Measurements from ENCODE around the gene TCN2. TPM values are rescaled to one million over a fixed set of nuclear protein-coding genes. Genes with fewer than 3 reads are reported as not detected.

TCN2 gene
- total RNA-seq, 4 donors from 2014 or later: 38.2 to 56.1 (median 43.8) TPM

DNA sequence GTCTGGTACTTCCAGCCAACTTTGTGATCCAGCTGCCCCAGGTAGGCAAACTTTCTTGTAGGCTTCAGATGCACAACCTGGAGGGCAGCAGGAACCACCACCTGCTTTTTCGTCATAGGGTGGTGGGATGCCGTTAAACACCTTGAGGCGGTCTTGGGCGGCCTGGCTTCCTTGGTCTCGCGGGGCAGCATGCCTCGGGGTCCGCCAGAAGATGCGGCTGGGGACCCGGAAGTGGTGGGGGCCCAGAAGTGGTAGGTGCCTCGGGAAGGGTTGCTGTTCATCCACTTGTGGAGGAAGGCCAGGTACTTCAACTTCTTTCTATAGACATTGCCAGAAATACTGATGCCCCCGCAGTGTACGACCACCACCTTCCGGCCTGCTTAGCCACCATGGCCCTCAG, 47.4 kb downstream of the TCN2 start:
- Histone ChIP-seq H3K9me3 (no peaks in the 10 kb centered on the region), H3K27me3 (no peaks in the 10 kb centered on the region), H3K4me3 (no peak overlapping the region), H3K27ac (no peak overlapping the region), H3K4me1 (peaks cover 0 to 15% (median 3%) of the 10 kb centered on the region in 4 donors), H3K36me3 (peaks cover 0 to 30% (median 0%) of the 10 kb centered on the region in 3 donors)
- WGBS, 2 donors: 95 to 96% methylated on average over 14 of the region's 14 CpGs
- DNase-seq (ENCODE audit: low spot score in 2 of 2): no peak
- no peak for TF ChIP-seq EP300 (IDR thresholded peaks at IDR 0.05)
- TF ChIP-seq CTCF (IDR thresholded peaks at IDR 0.05): no peak
- no peak for TF ChIP-seq POLR2A (IDR thresholded peaks at IDR 0.05)

GRCh38 chr22:30655532-30655931, 48.6 kb downstream of the TCN2 start:
- Histone ChIP-seq H3K4me3 (no peak overlapping the region), H3K36me3 (peaks cover 0 to 40% (median 0%) of the 10 kb centered on the region in 3 donors), H3K4me1 (peaks cover 0 to 6% (median 2%) of the 10 kb centered on the region in 4 donors), H3K27me3 (no peaks in the 10 kb centered on the region), H3K27ac (no peak overlapping the region), H3K9me3 (no peaks in the 10 kb centered on the region)
- WGBS, 2 donors: 57 to 62% methylated on average over 3 of the region's 3 CpGs
- TF ChIP-seq EP300 (IDR thresholded peaks at IDR 0.05) (no peak), POLR2A (IDR thresholded peaks at IDR 0.05) (no peak), CTCF (IDR thresholded peaks at IDR 0.05) (no peak)
- no peak for DNase-seq (ENCODE audit: low spot score in 2 of 2)

DNA sequence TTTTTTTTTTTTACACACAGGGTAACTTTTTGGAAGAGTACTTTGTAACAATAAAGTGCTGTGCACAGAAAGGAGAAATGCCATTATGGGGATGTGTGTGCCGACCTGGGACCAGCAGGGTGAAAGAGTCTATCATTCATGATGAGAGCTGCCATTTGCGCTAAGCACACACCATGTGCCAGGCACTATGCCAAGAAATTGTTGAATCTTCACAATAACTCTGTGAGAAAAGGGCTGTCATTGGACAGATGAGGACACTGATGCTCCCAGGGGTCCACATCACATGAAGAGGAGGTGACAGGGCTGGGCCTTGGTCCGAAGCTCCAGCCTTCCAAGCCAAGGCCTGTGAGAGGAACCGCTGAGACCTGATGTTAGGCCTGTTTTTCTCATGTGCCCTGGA, 55.1 kb downstream of the TCN2 start:
- peaks cover 0 to 70% (median 4%) of the 10 kb centered on the region in 3 donors for H3K36me3 ChIP-seq
- no peaks in the 10 kb centered on the region for H3K27me3 ChIP-seq
- WGBS, 2 donors: 86 to 89% methylated on average over 4 of the region's 4 CpGs
- H3K4me1 ChIP-seq: peaks cover 0 to 17% (median 7%) of the 10 kb centered on the region in 4 donors
- no peak overlapping the region for H3K4me3 ChIP-seq
- no peaks in the 10 kb centered on the region for H3K9me3 ChIP-seq
- DNase-seq (ENCODE audit: low spot score in 2 of 2): no peak
- H3K27ac ChIP-seq: no peak overlapping the region
- no peak for TF ChIP-seq EP300 (IDR thresholded peaks at IDR 0.05)

- Histone ChIP-seq H3K9me3 (no peaks in the 10 kb centered on the region), H3K4me3 (no peak overlapping the region), H3K4me1 (peaks cover 0 to 23% (median 11%) of the 10 kb centered on the region in 4 donors), H3K27me3 (no peaks in the 10 kb centered on the region), H3K27ac (no peak overlapping the region), H3K36me3 (peaks cover 0 to 44% (median 4%) of the 10 kb centered on the region in 3 donors)
- no peak for DNase-seq (ENCODE audit: low spot score in 2 of 2)
- TF ChIP-seq EP300 (IDR thresholded peaks at IDR 0.05) (no peak), CTCF (IDR thresholded peaks at IDR 0.05) (no peak), POLR2A (IDR thresholded peaks at IDR 0.05) (no peak)
- 96% methylated on average over 13 of the region's 13 CpGs for whole genome bisulfite sequencing, 2 donors
Measured at GRCh38 chr22:30664798-30665197, 57.8 kb downstream of the TCN2 start.

- TF ChIP-seq CTCF (IDR thresholded peaks at IDR 0.05): no peak
- TF ChIP-seq POLR2A (IDR thresholded peaks at IDR 0.05): no peak
- TF ChIP-seq EP300 (IDR thresholded peaks at IDR 0.05): no peak
- Histone ChIP-seq H3K4me1 (peaks cover 0 to 23% (median 11%) of the 10 kb centered on the region in 4 donors), H3K4me3 (no peak overlapping the region), H3K36me3 (peaks cover 0 to 40% (median 4%) of the 10 kb centered on the region in 3 donors), H3K27ac (no peak overlapping the region), H3K27me3 (no peaks in the 10 kb centered on the region), H3K9me3 (no peaks in the 10 kb centered on the region)
- WGBS, 2 donors: 79 to 80% methylated on average over 2 of the region's 2 CpGs
- no peak for DNase-seq (ENCODE audit: low spot score in 2 of 2)
Measured at GRCh38 chr22:30665266-30665665, 58.3 kb downstream of the TCN2 start.

GRCh38 chr22:30665786-30666185, 58.8 kb downstream of the TCN2 start:
- WGBS, 2 donors: 80 to 91% methylated on average over 4 of the region's 4 CpGs

More at GRCh38 chr22:30665786-30666185, 58.8 kb downstream of the TCN2 start:
- Histone ChIP-seq H3K36me3 (peaks cover 0 to 36% (median 4%) of the 10 kb centered on the region in 3 donors), H3K27me3 (no peaks in the 10 kb centered on the region), H3K4me1 (peaks cover 0 to 23% (median 11%) of the 10 kb centered on the region in 4 donors), H3K4me3 (no peak overlapping the region), H3K9me3 (no peaks in the 10 kb centered on the region), H3K27ac (no peak overlapping the region)
- TF ChIP-seq CTCF (IDR thresholded peaks at IDR 0.05): no peak
- no peak for TF ChIP-seq EP300 (IDR thresholded peaks at IDR 0.05)
- no peak for TF ChIP-seq POLR2A (IDR thresholded peaks at IDR 0.05)
- DNase-seq (ENCODE audit: low spot score in 2 of 2): no peak

All from tibial nerve (tissue), 4 donors.